Stimulated activated naive CD8-positive, alpha-beta T cell treated with anti-CD3 and anti-CD28 coated beads, Interleukin-15, amount 100 ng/mL, for 72 hours (primary cell): Measurements from ENCODE around the gene UBA7.

ENCODE experiments used
- ATAC-seq: fragments of 150-1000 bp; cut with Tn5 transposase; 2 replicates; pipeline ENCODE4 v1.10.0; 2021; ENCODE audit warnings: mild to moderate bottlenecking, moderate library complexity
- DNase-seq, 2 donors: peaks; one replicate each; pipeline ENCODE4 v3.0.0; 2021 to 2022
- H3K27ac Mint-ChIP-seq, 2 donors: one replicate each; pipeline ENCODE4 v1.8.0; 2022; ENCODE audit warnings: mild to moderate bottlenecking in 2 of 2, mixed read lengths in 2 of 2, moderate library complexity in 2 of 2
- H3K27me3 Mint-ChIP-seq: one replicate; pipeline ENCODE4 v1.8.0; 2022; ENCODE audit warnings: mixed read lengths
- H3K4me1 Mint-ChIP-seq: one replicate; pipeline ENCODE4 v1.8.0; 2022; ENCODE audit warnings: mild to moderate bottlenecking, mixed read lengths
- H3K4me3 Mint-ChIP-seq, 2 donors: one replicate each; pipeline ENCODE4 v1.8.0; 2022; ENCODE audit warnings: mild to moderate bottlenecking in 2 of 2, mixed read lengths in 2 of 2, moderate library complexity in 1 of 2
- H3K9me3 Mint-ChIP-seq, 2 donors: one replicate each; pipeline ENCODE4 v1.8.0; 2022; ENCODE audit warnings: mixed read lengths in 2 of 2

The UBA7 gene

DNA sequence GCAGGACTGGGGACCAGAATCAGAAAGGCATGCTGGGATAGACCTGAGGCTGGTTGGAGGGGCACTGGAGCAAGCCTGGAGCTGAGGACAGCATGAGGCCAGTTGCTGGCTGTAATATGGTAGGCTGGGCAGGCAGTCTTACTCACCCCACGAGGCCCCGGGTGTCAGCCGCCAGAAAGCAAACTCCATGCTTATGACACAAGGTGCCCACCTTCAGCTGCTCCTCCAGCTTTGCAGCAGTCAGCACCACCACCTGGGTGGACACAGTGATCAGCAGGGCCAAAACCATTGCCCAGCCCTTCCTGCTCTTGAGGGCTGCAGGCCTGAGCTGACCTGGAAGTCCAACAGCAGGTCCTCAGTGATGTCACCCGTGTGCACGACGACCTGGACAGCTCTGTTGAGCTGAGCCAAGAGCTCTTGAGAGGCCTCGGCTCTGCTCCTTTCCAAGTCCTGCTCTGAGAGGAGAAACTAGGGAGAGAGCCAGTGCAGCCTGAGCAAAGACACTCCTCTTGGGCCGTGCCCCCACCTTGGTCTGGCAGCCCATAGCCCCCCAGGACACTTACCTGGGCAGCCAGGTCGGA lies 747 bp downstream of the UBA7 start:
- ATAC-seq (peak; percentile 33), DNase-seq (no peak)
- Mint-ChIP-seq H3K9me3 (no peaks in the 10 kb centered on the region), H3K4me3 (peak overlapping the region; percentile 97), H3K4me1 (peaks cover 51% of the 10 kb centered on the region), H3K27me3 (no peaks in the 10 kb centered on the region), H3K27ac (peak overlapping the region; percentile 97 to 99)

DNA sequence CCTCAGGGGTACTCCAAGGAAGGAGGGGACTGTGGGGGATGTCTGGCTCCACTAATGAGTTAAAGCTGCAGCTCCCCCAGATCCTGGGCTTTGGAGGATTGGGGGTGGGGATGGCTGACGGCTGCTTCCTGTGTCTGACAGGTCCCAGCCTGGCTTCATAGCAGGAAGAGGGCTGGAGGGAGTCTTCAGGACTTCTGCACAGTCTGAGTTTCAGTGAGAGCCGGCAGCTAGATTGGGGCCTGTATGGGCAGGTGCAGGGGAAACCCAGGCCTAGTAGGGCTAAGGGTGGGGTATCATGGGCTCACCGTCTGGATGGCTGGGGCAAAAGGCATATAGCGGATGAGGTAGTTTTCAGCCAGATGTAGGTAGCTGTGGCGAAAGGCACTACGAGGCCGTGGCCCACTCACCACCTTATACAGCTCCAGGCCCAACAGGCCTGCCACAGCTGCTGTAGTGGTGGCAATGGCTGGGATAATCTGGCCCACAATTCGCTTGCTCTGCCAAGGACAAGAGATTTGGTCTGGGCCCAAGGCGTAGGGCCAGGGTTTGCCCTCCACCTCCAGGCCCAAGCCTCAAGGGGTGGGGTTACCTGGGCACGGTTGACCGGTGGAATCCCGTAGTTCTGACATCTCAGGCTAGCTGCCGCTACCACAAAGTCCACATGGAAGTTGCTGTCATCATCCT lies 6.2 kb downstream of the UBA7 start:
- Mint-ChIP-seq H3K4me1 (peaks cover 79% of the 10 kb centered on the region), H3K4me3 (no peak overlapping the region), H3K27ac (peak overlapping the region; percentile 59 to 92), H3K27me3 (peaks cover 2% of the 10 kb centered on the region), H3K9me3 (no peaks in the 10 kb centered on the region)
- no peak for ATAC-seq
- DNase-seq = no peak

DNA sequence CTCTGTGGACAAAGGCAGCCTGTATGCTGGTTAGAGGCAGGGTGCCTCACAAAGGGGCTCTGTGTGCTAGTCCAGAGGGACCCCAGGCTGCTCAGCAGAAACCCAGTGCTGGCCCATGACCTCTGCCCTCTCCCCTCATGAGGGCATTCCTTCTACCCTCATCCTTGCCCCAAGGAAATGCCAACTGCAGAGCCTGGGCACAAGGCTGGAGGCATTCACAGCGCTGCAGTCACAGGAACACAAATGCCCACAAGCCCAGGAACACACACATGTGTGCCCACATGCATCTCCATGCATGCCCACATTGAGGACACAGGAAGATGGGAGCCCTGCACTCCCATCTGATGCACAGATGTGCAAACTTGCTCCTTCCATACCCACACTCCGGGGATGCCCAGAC lies 6.9 kb downstream of the UBA7 start:
- H3K27ac Mint-ChIP-seq = peak overlapping the region in 1 of 2 donors; percentile 11
- peaks cover 79% of the 10 kb centered on the region for H3K4me1 Mint-ChIP-seq
- no peaks in the 10 kb centered on the region for H3K9me3 Mint-ChIP-seq
- peaks cover 10% of the 10 kb centered on the region for H3K27me3 Mint-ChIP-seq
- H3K4me3 Mint-ChIP-seq = peak overlapping the region in 1 of 2 donors; percentile 66
- DNase-seq (no peak), ATAC-seq (no peak)

DNA sequence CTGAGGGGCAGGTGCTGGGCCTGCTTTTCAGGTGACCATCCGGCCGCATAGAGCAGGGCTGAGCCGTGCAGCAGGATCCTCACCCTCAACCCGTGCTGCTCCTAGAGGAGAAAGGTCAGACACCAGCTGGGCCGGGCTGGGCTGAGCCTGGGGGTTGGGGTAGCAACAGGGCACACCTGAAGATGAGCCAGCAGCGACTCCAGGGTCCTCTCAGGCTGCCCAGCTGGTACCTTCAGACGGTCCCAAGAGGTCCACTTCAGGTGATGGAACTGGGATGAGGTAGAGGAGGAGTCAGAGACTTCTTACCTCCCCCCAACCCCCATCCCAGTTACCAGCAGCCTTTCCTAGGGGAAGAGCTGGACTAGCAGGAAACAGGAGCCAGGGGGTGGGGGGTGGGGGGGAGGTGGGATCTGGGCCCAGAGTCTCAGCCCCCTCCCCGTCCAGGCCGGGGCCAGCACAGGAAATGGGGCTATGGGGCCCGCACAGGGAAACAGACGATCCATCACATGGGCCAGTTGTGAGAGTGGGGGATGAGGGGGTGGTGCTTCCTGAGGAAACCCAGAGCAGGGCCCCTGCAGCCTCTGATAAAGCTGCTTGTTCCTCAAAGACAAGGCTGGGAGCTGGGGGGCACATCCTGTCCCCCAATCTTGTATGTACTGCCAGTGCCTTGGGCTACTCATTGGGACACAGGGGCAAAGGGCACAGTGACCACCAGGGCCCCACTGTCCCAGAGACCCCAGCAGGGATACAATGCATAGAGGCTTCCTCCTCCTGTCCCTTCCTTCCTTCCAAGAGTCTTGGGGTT lies 7.7 kb downstream of the UBA7 start:
- H3K9me3 Mint-ChIP-seq = no peaks in the 10 kb centered on the region
- ATAC-seq (peak; percentile 45), DNase-seq (peak; percentile 23 to 43)
- peaks cover 17% of the 10 kb centered on the region for H3K27me3 Mint-ChIP-seq
- peak overlapping the region in 1 of 2 donors; percentile 78 for H3K27ac Mint-ChIP-seq
- peak overlapping the region; percentile 53 to 76 for H3K4me3 Mint-ChIP-seq
- H3K4me1 Mint-ChIP-seq = peaks cover 76% of the 10 kb centered on the region

GRCh38 chr3:49805367-49805782 lies 8.4 kb downstream of the UBA7 start:
- peak overlapping the region in 1 of 2 donors; percentile 81 for H3K27ac Mint-ChIP-seq
- DNase-seq (no peak), ATAC-seq (no peak)
- no peaks in the 10 kb centered on the region for H3K9me3 Mint-ChIP-seq
- peak overlapping the region; percentile 2 to 76 for H3K4me3 Mint-ChIP-seq
- peaks cover 22% of the 10 kb centered on the region for H3K27me3 Mint-ChIP-seq
- peaks cover 72% of the 10 kb centered on the region for H3K4me1 Mint-ChIP-seq

DNA sequence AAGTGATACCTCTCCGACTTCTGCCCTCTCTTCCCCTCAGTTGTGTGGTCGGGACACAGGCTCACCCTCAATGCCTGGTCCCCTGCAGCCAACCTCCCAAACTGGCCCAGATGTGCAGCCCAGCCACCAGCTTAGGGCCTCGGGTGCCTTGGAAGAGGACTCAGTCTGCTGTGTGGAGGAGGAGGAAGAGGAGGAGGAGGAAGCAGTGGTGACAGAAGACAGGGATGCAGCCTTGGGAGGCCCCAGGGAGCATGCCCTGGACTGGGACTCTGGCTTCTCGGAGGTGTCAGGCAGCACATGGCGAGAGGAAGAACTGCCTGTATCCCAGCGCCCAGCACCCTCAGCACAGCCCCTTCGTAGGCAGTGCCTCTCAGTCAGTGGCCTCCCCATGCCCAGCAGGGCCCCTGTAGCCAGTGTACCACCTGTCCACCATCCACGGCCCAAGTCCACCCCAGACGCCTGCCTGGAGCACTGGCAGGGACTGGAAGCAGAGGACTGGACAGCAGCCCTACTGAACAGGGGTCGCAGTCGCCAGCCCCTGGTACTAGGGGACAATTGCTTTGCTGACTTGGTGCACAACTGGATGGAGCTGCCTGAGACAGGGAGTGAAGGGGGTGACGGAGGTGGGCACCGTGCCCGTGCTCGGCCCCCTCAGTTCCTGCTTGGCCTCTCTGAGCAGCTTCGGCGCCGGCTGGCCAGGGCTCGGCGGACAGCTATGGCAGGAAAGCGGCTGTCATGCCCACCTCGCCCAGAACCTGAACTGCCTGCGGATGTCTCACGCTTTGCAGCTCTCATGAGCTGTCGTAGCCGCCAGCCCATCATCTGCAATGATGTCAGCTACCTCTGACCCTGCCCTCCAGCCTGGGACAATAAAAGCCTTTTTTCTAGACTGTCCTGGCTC lies 9.4 kb downstream of the UBA7 start:
- Mint-ChIP-seq H3K4me1 (peaks cover 67% of the 10 kb centered on the region), H3K27me3 (peaks cover 22% of the 10 kb centered on the region), H3K4me3 (peak overlapping the region; percentile 84), H3K9me3 (no peaks in the 10 kb centered on the region), H3K27ac (peak overlapping the region in 1 of 2 donors; percentile 69)
- ATAC-seq (no peak), DNase-seq (peak in 1 of 2 donors; percentile 18)

GRCh38 chr3:49803465-49804140 lies 10.2 kb downstream of the UBA7 start:
- Mint-ChIP-seq H3K4me1 (peaks cover 63% of the 10 kb centered on the region), H3K4me3 (peak overlapping the region; percentile 84), H3K9me3 (no peaks in the 10 kb centered on the region), H3K27me3 (peaks cover 22% of the 10 kb centered on the region), H3K27ac (peak overlapping the region in 1 of 2 donors; percentile 75)
- DNase-seq = peak; percentile 58 to 66
- peak; percentile 45 for ATAC-seq

DNA sequence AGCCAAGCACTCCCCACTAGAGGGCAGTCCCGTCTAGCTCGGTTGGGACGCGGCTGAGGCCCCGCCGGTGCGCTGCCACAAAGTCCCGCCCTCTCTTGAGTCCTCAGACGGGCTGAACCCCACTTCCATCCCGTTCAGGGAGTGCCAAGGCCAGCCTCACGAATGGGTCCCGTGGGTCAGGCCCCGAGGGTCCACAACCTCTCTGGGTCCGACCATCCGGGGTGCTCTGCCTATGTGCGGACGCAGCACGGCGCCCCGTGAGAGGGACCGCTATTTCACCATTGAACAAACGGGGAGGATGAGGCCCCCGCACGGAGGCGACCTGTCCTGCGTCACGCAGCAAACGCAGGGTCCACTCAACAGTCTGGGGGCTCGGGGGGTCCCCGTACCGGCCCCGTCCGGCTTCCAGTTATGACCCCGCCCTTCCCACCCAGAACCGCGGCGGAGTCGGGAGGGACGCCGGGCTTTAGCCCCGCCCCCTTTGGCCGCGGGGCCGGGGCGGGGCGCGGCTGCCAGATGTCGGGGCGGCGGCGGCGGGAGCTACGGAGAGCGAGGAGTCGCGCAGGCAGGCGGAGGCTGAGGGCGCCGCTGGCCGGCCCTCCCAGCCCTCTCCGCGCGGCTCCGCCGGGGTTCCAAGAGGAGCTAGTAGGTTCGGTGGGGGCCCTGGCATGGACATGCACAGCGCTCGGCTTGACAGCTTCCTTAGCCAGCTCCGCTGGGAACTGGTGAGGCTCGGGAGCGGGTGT lies 10.9 kb downstream of the UBA7 start, which contains the start of gene INKA1:
INKA1 (plus strand) TSS at position 543 of the 746 bp plus-strand sequence; CDS start at position 675, 132 bp downstream.
- Mint-ChIP-seq H3K4me3 (peak within 1 kb of the TSS; percentile 84), H3K27ac (peak within 1 kb of the TSS; percentile 78 to 79), H3K27me3 (peaks cover 22% of the 10 kb centered on the region), H3K4me1 (peaks cover 56% of the 10 kb centered on the region), H3K9me3 (no peaks in the 10 kb centered on the region)
- DNase-seq = peak; percentile 88
- ATAC-seq = peak; percentile 84

DNA sequence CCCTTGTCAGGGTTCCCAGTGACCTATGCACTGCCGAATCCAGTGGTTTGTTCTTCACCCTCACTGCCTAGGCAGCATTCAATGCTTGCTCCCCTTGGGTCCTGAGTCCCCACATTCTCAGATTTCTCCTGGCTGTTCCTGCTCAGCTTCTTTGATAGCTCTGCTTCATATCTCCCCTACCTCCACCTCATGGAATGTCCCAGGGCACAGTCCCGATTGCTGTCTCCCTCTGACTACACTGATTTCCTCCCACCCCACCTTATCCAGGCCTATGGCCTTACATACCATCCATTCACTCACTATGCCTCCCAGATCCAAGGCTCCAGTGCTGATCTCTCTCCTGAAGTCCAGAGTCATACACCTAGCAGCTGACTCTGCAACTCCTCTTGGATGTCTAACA lies 12.6 kb downstream of the UBA7 start:
- no peaks in the 10 kb centered on the region for H3K9me3 Mint-ChIP-seq
- DNase-seq = no peak
- no peak overlapping the region for H3K27ac Mint-ChIP-seq
- peaks cover 22% of the 10 kb centered on the region for H3K27me3 Mint-ChIP-seq
- ATAC-seq = no peak
- H3K4me1 Mint-ChIP-seq = peaks cover 38% of the 10 kb centered on the region
- H3K4me3 Mint-ChIP-seq = no peak overlapping the region

GRCh38 chr3:49799761-49800160 lies 14.0 kb downstream of the UBA7 start, which contains the start of gene CDHR4:
CDHR4 (minus strand) TSS chr3:49799873; CDS start chr3:49799812, 61 bp downstream.
- DNase-seq (no peak), ATAC-seq (no peak)
- Mint-ChIP-seq H3K27me3 (peaks cover 22% of the 10 kb centered on the region), H3K9me3 (no peaks in the 10 kb centered on the region), H3K4me1 (peaks cover 24% of the 10 kb centered on the region), H3K27ac (peak within 1 kb of the TSS in 1 of 2 donors; percentile 29), H3K4me3 (no peak within 1 kb of the TSS)

DNA sequence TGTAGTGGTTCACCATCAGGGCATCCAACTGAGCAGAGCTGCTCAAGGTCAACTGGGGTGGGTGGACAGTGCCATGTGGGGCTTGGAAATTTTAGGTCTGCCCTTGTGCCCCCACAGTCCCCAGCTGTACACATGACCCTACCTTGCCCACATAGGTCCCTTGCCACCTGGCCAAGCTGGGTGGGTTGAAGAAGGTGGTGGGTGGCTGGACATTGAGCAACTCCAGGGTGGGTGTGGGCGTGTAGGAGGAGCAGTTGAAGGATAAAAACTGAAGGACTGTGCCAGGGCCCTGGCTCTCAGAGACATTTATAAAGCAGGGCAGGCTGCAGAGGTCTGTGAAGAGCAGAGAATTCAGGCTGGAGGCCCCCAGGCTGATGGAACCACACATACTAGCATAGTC lies 14.6 kb downstream of the UBA7 start:
- H3K4me1 Mint-ChIP-seq = peaks cover 18% of the 10 kb centered on the region
- DNase-seq (no peak), ATAC-seq (no peak)
- no peaks in the 10 kb centered on the region for H3K9me3 Mint-ChIP-seq
- H3K4me3 Mint-ChIP-seq = no peak overlapping the region
- no peak overlapping the region for H3K27ac Mint-ChIP-seq
- peaks cover 22% of the 10 kb centered on the region for H3K27me3 Mint-ChIP-seq

- Mint-ChIP-seq H3K4me1 (peaks cover 2% of the 10 kb centered on the region), H3K27me3 (no peaks in the 10 kb centered on the region), H3K27ac (no peak overlapping the region), H3K4me3 (no peak overlapping the region), H3K9me3 (no peaks in the 10 kb centered on the region)
- DNase-seq (no peak), ATAC-seq (no peak)
Observed at GRCh38 chr3:49794926-49795905, 18.5 kb downstream of the UBA7 start.

DNA sequence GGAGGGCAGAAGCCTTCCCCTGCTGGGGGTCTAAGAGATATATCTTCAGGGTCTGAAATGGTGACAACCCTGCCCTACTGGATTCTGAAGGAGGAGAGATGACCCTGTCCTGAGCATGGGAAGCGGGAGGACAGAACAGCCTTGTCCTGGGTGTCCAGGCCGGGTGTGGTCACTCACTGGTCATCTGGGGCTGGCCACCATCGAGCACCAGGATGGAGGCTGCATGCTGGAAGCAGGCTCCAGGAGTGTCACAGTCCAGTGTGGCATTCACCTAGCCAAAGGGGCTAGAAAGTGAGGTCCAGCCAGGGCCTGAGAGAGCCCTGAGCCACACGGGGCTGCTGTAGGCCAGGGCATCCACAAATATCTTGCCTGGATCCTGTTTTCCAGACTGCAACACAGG lies 19.3 kb downstream of the UBA7 start:
- no peak for ATAC-seq
- DNase-seq = no peak
- H3K9me3 Mint-ChIP-seq = no peaks in the 10 kb centered on the region
- no peak overlapping the region for H3K4me3 Mint-ChIP-seq
- H3K4me1 Mint-ChIP-seq = peaks cover 8% of the 10 kb centered on the region
- no peak overlapping the region for H3K27ac Mint-ChIP-seq
- no peaks in the 10 kb centered on the region for H3K27me3 Mint-ChIP-seq
